ENCODE measurements around the gene RCSD1.
A peak's percentile ranks its signal among the peaks of the same experiment; 100 is the strongest.

Gene RCSD1

GRCh38 chr1:167618366-167618765 lies 11.7 kb upstream of the RCSD1 start:
- no peak for DNase-seq

DNA sequence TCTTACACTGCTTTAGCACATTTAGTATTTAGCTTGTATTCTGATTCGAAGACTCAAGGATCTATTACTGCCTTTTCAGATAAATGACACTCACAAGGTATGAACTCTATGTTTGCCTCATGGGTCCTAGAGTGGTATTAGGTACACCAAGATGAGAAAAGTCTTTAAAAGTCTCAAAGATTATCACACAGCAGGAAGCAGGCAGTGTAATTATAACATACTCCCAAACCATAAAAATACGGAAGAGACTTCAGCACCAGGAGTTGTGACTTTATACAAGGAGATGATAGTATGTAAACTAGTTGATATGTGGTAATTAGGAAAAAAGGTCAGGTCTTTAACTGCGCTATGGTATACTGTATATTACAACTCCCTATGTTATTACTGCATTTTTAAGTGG lies 11.2 kb upstream of the RCSD1 start:
- peak in 1 of 2 donors; percentile 40 for DNase-seq

GRCh38 chr1:167620002-167620401 lies 10.0 kb upstream of the RCSD1 start:
- DNase-seq: no peak

- DNase-seq: no peak
Observed at GRCh38 chr1:167621780-167622313, 8.2 kb upstream of the RCSD1 start.

- peak; percentile 40 to 58 for DNase-seq
Observed at GRCh38 chr1:167623951-167624350, 6.1 kb upstream of the RCSD1 start.

DNA sequence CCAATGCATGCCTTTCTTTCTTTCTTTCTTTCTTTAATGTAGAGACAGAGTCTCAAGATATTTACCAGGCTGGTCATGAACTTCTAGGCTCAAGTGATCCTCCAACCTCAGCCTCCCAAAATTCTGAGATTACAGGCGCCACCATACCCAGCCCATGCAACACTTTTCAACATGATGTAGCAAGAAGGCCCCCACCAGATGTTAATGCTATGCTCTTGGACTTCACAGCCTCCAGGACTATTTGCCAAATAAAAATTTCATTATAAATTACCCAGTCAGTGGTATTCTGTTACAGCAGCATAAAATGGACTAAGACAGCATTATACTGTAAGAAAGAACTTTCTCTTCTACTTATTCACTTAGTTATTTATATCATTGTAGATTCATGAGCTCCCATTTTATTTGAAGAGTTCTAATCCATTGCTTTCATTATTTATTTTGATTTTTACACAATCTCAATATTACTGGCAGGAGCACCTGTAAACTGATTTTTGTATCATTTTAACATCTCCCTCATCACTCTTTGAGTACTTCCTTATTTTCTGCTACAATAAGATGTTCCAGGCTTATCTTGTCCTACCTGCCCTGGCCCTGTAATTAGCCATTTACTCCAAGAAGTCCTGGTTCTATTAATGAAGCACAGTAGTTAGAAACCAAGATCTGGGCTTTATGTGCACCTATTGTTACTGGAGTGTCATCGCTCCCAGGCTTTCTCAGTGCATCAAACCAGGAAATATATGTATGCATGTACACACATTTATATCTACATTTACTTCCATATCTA lies 4.8 kb upstream of the RCSD1 start:
- DNase-seq: no peak

DNA sequence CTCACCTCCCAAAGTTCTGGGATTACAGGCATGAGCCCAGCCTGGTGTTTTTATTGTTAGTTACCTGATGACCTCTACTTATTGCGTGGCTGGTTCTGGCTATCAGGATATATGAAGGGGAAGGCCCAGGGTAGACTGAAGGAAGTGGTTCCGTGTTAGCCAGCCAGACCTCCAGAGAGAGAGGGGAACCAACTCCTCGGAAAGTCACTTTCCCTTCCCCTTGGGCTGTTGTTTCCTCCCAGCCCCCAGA lies 2.5 kb upstream of the RCSD1 start:
- DNase-seq: peak; percentile 60 to 69

- DNase-seq: no peak
Observed at GRCh38 chr1:167627865-167628641, 2.0 kb upstream of the RCSD1 start.

DNA sequence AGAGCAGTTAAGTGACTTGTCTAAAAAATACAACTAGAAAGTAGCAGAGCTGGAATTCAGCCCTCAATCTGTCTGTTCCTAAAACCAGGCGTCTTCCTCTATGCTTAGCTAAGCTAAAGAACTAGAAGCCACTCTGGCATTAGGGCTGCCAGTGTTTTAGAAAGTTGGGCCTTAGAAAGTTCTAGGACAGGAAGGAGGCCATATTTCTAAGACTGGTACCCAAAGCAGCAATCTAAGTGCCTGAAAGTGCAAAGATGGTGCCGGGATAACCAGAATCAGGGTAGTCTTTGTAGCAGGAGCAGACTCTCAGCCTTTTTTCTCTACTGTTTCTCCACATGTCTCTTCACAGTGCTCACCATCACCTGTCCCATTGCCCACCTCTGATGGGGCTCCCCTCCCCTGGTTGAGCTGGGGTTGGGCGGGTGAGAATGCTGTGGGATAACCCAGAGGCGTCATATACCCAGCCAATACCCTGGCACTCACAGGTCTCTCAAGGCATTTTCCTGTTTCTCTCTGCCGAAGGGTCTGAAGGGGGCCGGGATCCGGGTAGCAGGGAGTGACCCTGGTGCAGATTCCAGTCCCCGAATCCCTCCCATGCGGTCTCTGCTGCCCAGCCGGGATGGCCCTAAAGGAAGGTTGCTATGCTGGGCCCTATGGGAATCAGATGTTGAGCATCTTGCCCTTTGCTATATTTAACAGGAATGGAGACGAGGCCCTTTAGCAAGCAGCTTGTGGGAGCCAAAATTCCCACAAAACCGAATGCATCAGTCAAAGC lies 1.1 kb upstream of the RCSD1 start:
- DNase-seq: no peak

GRCh38 chr1:167630568-167631385 lies 745 bp downstream of the RCSD1 start:
- peak; percentile 50 to 60 for DNase-seq

DNA sequence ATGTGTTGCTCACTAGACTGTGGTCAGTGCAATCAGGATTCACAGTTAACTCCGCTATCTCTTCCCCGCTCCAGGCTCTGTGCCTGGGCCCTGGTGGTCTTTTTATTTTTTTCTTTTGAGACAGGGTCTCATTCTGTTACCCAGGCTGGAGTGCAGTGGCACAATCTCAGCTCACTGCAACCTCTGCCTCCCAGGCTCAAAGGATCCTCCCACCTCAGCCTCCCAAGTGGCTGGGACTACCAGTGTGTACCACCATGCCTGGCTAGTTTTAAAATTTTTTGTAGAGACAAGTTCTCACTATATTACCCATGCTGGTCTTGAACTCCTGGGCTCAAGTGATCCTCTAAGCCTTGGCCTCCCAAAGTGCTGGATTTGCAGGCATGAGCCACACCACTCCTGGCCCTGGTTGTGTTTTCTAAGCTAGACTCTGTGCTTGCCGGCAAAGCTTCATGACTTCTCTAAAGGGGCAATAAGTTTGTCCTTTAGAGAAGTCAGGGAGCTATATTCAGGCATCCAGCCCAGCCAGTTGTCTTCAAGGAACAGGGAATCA lies 1.4 kb downstream of the RCSD1 start:
- DNase-seq: peak in 1 of 2 donors; percentile 12

DNA sequence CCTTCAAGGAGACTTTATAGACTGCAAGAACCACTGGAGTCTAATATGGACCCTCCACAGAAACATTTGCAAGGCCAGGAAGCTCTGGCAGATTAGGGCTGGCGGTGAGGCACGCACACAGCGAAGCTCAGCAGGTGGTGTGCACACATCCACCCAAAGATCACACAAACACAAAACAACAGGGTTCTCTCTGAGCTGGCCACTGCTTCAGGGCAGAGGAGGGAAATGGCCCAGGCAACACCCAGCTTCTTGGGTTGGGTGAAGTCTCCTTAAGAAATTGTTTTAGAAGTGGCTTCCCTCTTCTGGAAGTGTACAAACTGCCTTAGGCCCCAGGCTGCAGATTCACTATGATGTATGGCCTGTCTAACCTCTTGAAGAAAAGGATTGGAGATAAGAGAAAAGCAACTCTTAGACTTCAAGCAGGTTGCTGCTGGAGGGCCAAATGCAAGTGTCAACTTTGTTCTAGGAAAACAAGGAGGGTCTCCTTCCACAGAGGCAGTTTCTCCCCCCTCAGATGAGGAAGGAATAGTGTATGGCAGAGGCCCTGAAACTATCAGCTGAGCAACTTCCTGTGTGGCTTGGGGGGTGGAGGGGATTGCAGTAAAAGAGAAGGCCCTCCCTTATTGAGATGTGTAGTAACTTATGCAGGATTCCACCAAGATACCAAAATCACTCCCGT lies 2.0 kb downstream of the RCSD1 start:
- DNase-seq: peak; percentile 77 to 81

- no peak for DNase-seq
Observed at GRCh38 chr1:167633258-167633944, 3.4 kb downstream of the RCSD1 start.

DNA sequence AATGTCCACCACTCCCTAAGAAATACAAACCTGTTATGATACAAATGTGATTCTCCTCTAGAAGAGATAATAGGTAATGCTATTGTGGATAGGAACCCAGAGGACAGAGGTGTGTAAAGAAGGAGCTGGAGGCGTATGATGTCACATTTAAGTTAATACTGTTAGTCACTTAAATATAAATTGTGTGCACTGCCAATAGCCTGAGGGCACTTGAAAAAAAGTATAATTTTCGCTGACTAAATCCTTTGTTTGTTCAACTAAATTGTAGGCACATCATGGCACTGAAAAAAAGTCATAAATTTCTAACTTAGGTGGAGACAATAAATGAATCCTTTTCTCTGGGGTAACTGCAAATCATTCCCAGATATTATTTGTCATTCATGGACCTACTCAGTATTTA lies 4.4 kb downstream of the RCSD1 start:
- no peak for DNase-seq

DNA sequence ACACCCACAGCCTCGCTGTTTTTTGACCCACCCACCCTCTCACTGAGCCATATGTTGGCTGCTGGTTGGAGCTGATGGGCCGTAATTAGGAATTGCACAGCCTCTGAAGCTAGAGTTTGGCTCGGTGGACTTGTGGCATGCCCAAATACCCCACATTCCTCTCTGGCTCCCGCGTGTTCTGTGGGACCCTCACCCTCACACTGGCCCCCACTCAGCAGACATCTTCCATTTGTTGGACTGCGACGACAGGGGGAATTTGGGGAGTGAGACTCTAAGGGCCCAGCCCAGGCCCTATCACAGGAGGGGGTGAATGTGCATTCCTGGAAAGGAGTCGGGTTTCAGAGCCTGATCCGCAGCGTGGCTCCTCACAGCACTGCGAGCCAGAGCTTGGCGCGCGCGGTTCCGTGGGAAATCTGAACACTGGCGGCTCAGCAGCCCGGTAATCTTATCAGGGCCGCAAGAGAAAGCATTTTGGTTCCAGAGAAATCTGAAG lies 5.2 kb downstream of the RCSD1 start:
- DNase-seq: no peak

DNA sequence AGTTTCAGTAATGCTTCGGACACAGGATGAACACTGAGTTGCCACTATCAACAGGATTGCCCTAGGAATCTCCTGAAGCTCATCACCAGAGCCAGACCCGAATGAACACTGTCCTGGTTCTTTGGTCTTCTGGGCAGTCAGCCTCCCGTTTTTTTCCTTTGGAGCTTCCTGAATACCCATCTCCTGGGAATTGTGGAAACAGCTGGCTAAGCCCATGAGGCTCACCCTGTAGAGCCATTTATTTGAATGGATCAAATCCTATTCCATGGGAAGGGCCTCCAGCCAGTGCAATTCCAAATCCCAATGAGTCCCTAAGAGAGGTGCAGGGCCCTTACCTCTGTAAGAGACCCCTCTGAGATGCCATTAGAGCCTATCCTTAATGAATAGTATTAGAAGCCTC lies 5.9 kb downstream of the RCSD1 start:
- DNase-seq: no peak

DNA sequence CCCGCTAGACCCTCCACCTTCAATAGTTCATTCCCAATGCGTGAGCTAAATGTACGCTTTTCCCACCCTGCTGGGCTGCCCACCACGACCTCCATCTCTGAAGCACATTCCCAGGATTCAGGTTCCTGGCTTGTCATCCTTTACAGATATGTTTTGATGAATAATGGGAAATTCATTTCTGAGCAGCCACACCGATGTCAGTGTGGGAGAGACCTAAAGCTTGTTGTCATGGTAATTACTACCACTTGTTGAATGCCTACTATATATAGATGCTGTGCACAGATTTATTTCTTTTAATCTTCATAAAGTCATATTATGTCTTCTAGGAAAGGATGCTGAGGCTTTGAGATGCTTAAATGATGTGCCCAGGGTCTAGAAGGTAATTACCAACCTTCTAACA lies 8.0 kb downstream of the RCSD1 start:
- DNase-seq: no peak

DNA sequence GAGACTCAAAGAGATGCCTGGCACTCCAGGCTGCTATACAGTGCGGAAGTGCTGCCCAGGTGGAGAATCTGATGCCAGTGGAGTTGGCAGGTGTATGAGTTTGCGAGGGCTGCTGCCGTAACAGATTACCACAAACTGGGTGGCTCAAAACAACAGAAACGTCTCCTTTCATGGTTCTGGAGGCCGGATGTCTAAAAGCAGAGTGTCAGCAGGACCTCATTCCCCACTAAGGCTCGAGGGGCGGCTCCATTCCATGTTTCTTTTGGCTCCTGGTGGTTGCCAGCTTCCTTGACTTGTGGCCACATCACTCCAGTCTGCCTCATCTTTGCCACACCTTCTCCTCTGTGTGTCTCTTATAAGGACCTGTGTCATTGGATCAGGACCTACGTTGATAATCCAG lies 10.0 kb downstream of the RCSD1 start:
- DNase-seq: no peak

DNA sequence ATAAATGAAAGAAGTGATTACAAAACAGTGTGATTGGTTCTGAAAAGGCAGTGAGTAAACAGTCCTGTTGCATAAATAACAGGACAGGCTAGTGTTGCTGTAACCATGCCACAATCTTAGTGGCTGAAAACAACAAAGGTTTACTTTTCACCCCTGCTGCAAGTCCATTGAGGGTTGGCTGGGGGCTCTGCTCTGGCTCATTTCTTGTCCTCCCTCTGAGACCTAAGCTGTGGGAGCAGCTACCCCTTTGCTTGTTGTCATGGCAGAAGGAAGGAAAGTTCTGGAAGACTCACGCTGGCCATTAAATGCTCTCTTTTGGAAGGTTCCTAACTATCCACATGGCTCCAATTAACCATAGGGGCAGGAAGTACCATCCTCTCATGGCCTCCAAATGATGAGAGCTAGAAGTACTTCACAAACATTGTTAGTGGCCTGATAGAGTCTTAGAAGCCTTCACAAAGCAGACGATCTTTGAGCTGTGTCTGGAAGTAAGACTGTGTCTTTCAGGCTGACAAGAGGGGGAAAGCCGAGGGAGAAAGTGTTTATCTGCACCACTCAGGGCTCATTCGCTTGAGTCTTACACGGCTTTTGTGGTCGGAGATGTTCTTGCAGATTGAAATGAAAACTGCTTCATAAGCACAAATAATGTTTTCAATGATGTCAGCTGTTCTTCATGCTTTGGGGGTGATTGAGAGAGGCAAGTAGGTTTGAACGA lies 11.9 kb downstream of the RCSD1 start:
- DNase-seq: no peak

DNA sequence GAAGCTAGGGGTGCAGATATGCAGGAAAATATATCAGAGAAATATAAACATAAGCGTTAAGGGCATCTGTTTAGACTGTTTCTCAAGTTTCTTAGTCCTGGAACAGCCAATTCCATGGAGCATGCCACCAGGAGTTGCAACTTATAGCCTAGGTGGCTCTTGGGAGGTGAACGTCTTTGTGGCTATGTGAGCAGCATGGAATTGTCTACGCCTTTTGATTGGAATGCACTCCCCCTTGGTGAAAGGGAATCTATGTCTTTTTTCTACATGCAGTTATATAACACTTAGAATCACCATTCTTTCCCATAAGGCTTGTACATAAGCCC lies 12.4 kb downstream of the RCSD1 start:
- no peak for DNase-seq
